Cardiac atrium fibroblast (primary cell): Measurements from ENCODE around the gene SPAG9. TPM values are rescaled to one million over a fixed set of nuclear protein-coding genes. Genes with fewer than 3 reads are reported as not detected.

ENCODE experiments used
- total RNA-seq: library from RNA; depleted of rRNA; stranded (reverse); fragments of >200 nt; gene quantifications from 2 replicates; pipeline ENCODE4 v1.2.3, GENCODE V29; 2015

Gene SPAG9
- total RNA-seq = 57.3 and 58.5 TPM in 2 replicates

GRCh38 chr17:51120739-51121619, at the start of gene SPAG9:
TSS of gene SPAG9 (minus strand) at chr17:51120868. CDS start at chr17:51120656, 212 bp downstream.

GRCh38 chr17:51166198-51166986, 45.7 kb upstream of the SPAG9 start, which contains the start of gene NME2:
TSS of gene NME2 (plus strand) at chr17:51166411. CDS start at chr17:51166831, 420 bp downstream.

GRCh38 chr17:51153210-51154072, 32.8 kb upstream of the SPAG9 start, which contains the start of gene NME1:
TSS of gene NME1 (plus strand) at chr17:51153559. CDS start at chr17:51155655, 2,096 bp downstream.

Other genes starting within 250 kb of the SPAG9 start
- gene NME1, start 32.7 kb upstream of the SPAG9 start, total RNA-seq = 121 and 162 TPM in 2 replicates
- 732 and 803 TPM in 2 replicates for gene NME2, start 45.5 kb upstream of the SPAG9 start, total RNA-seq
- 5.0 and 5.8 TPM in 2 replicates for gene MBTD1, start 139.2 kb upstream of the SPAG9 start, total RNA-seq
- 27.2 and 27.3 TPM in 2 replicates for gene UTP18, start 139.7 kb upstream of the SPAG9 start, total RNA-seq